Loucy (cell line): ENCODE results near the gene SYT7.

ENCODE experiments used
- H2AFZ ChIP-seq: fragments of 200-600 bp; sonication (generic); 2 replicates; pipeline ENCODE4 v1.6.0; 2016; ENCODE audit warnings: antibody characterized with exemption, mild to moderate bottlenecking, low read length, moderate library complexity
- H3F3A ChIP-seq: fragments of 200-600 bp; 2 replicates; pipeline ENCODE4 v1.6.0; 2016; ENCODE audit warnings: antibody characterized with exemption, low read depth, mild to moderate bottlenecking
- H3K27me3 ChIP-seq: fragments of 200-600 bp; sonication (generic); 2 replicates; pipeline ENCODE4 v1.6.1; 2014; ENCODE audit warnings: low read length, mild to moderate bottlenecking; ENCODE audit not compliant: insufficient read depth, poor library complexity, severe bottlenecking
- H3K36me3 ChIP-seq: fragments of 200-600 bp; sonication (generic); 2 replicates; pipeline ENCODE4 v1.6.1; 2016; ENCODE audit warnings: low read length; ENCODE audit not compliant: insufficient read depth
- H3K4me1 ChIP-seq: fragments of 200-600 bp; sonication (generic); 2 replicates; pipeline ENCODE4 v1.5.1; 2014; ENCODE audit warnings: low read length, mild to moderate bottlenecking; ENCODE audit not compliant: insufficient read depth, poor library complexity, severe bottlenecking
- H3K4me2 ChIP-seq: fragments of 200-600 bp; sonication (generic); 2 replicates; pipeline ENCODE4 v1.6.0; 2014; ENCODE audit warnings: antibody characterized with exemption, low read length, low read depth, mild to moderate bottlenecking; ENCODE audit not compliant: poor library complexity, severe bottlenecking
- H3K4me3 ChIP-seq: fragments of 200-600 bp; sonication (generic); 2 replicates; pipeline ENCODE4 v1.5.1; 2014; ENCODE audit warnings: low read length, mild to moderate bottlenecking, mixed read lengths; ENCODE audit not compliant: poor library complexity, severe bottlenecking
- H3K79me2 ChIP-seq: fragments of 200-600 bp; sonication (generic); 2 replicates; pipeline ENCODE4 v1.6.1; 2014; ENCODE audit warnings: low read length; ENCODE audit not compliant: insufficient read depth
- H3K9ac ChIP-seq: fragments of 200-600 bp; sonication (generic); 2 replicates; pipeline ENCODE4 v1.6.0; 2014; ENCODE audit warnings: mild to moderate bottlenecking, low read depth, low read length, moderate library complexity; ENCODE audit not compliant: poor library complexity, severe bottlenecking
- H3K9me2 ChIP-seq: fragments of 200-600 bp; sonication (generic); replicated peaks from 2 replicates; pipeline ENCODE4 v1.6.1; 2016; ENCODE audit warnings: low read depth, low read length, mixed read lengths
- H3K9me3 ChIP-seq: fragments of 200-600 bp; sonication (generic); 2 replicates; pipeline ENCODE4 v1.6.1; 2014; ENCODE audit warnings: mild to moderate bottlenecking, antibody characterized with exemption, low read length, low read depth; ENCODE audit not compliant: insufficient read depth
- H4K20me1 ChIP-seq: fragments of 200-600 bp; sonication (generic); 2 replicates; pipeline ENCODE4 v1.6.0; 2014; ENCODE audit warnings: antibody characterized with exemption, low read length, mild to moderate bottlenecking; ENCODE audit not compliant: insufficient read depth, poor library complexity, severe bottlenecking
- EZH2phosphoT487 ChIP-seq: fragments of 200-600 bp; IDR thresholded peaks from 2 replicates; pipeline ENCODE4 v1.6.1; 2018; ENCODE audit warnings: antibody characterized with exemption, mild to moderate bottlenecking, moderate library complexity, borderline replicate concordance
- TF ChIP-seq, protein P1 (sequence below): fragments of 200-600 bp; sonication (generic); conservative IDR thresholded peaks from 2 replicates; pipeline ENCODE4 v1.5.1; 2014; ENCODE audit warnings: mild to moderate bottlenecking, antibody characterized with exemption, low read length

The SYT7 gene

DNA sequence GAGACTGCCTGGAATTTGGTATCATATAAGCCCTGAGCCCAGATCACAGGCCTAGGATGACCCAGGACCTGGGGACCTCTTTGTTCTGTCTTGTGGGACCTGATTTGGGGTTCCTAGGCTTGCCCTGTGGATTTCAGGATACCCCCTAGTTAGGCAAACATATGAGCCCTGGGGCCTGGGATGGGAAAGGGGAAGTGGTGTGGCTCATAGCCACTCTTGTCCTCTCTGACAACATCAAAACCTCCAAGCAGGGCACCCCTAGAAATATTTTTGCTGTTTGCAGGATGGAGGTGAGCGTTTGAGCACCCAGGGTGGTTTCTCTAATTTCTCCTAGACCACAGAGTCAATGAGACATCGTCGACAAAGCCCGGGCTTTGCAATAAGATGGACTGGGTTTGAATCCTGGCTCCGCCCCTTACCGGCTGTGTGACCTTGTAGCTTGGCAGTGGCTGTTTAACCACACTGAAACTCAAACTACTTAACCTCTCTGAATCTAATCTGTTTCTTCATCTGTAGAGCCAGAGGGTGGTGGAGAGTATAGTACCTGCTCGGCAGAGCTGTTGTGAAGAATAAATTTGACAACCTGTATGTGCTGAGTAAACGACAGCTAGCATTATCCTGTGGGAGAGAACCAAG, 77.6 kb downstream of the SYT7 start:
- H3K4me2 ChIP-seq = no peak overlapping the region
- no peaks in the 10 kb centered on the region for H3K4me1 ChIP-seq

DNA sequence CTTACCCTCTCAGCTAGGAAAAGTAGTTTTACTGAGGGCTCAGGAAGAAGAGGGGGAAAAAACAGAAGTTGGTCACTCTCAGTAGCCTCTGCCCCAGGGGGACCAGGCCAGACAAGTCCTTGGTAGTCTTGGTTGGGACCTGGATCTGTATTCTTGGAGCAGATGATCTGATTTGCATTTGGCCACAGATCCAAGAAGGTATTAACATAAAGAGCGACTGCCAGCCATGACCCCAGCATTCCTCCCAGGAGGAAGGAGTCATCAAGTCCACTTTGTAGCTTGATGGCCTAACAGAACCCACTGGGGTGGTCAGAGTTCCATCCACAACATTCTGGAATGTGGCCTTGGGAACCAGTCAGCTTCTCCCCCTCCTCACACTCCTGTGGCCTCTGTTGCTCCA, 78.4 kb downstream of the SYT7 start:
- Histone ChIP-seq H3K36me3 (no peaks in the 10 kb centered on the region), H3K79me2 (no peaks in the 10 kb centered on the region), H3K9ac (no peak overlapping the region), H3K4me2 (no peak overlapping the region), H2AFZ (no peak overlapping the region), H3K27me3 (no peaks in the 10 kb centered on the region), H4K20me1 (no peaks in the 10 kb centered on the region), H3K4me3 (no peak overlapping the region), H3K9me2 (no peaks in the 10 kb centered on the region), H3K4me1 (no peaks in the 10 kb centered on the region), H3K9me3 (no peaks in the 10 kb centered on the region), H3F3A (no peaks in the 10 kb centered on the region)
- TF ChIP-seq EZH2phosphoT487 = no peak
- TF ChIP-seq, protein P1, sequence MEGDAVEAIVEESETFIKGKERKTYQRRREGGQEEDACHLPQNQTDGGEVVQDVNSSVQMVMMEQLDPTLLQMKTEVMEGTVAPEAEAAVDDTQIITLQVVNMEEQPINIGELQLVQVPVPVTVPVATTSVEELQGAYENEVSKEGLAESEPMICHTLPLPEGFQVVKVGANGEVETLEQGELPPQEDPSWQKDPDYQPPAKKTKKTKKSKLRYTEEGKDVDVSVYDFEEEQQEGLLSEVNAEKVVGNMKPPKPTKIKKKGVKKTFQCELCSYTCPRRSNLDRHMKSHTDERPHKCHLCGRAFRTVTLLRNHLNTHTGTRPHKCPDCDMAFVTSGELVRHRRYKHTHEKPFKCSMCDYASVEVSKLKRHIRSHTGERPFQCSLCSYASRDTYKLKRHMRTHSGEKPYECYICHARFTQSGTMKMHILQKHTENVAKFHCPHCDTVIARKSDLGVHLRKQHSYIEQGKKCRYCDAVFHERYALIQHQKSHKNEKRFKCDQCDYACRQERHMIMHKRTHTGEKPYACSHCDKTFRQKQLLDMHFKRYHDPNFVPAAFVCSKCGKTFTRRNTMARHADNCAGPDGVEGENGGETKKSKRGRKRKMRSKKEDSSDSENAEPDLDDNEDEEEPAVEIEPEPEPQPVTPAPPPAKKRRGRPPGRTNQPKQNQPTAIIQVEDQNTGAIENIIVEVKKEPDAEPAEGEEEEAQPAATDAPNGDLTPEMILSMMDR = no peak

More for the DNA sequence above, 77.6 kb downstream of the SYT7 start:
- H3K36me3 ChIP-seq = no peaks in the 10 kb centered on the region
- H4K20me1 ChIP-seq = no peaks in the 10 kb centered on the region
- no peaks in the 10 kb centered on the region for H3K9me3 ChIP-seq
- H3K9me2 ChIP-seq = no peaks in the 10 kb centered on the region
- H3F3A ChIP-seq = no peaks in the 10 kb centered on the region
- no peak overlapping the region for H3K9ac ChIP-seq
- TF ChIP-seq, protein P1 = no peak
- no peak for TF ChIP-seq EZH2phosphoT487
- H2AFZ ChIP-seq = no peak overlapping the region
- H3K79me2 ChIP-seq = no peaks in the 10 kb centered on the region
- H3K27me3 ChIP-seq = no peaks in the 10 kb centered on the region
- no peak overlapping the region for H3K4me3 ChIP-seq

DNA sequence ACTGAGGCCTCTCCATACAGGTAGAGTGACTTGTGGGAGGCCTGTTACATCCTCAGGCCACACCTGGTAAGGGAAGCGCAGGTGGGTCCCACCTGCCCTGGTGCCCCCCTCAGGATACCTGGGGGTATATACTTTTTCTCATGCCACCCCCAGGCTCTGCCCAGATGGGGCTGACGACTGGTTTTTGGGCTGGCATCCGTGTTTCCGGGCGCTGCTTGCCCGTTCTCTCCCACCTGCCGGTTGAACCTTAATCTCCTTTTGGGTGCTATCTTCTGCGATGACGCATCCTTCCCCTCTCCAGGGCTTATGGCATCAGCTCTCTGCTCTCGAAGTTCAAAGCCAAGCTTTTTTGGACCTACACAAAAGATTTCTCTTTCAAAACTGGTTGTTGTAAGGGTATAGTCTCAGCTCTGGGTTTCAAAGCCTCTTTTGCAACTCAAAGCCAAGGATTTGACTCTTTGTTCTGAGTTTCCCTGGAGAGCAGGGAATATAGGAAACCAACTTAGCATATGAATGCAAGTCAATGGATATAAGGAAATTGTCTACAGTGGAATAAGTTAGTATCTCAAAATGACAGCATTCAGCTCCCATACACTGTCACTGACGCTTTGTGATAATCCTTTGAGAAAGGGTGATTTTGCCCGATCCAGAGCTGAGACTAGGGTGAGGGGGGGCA, 80.9 kb downstream of the SYT7 start:
- H3K27me3 ChIP-seq = no peaks in the 10 kb centered on the region
- no peak overlapping the region for H3K9ac ChIP-seq
- H3K79me2 ChIP-seq = no peaks in the 10 kb centered on the region
- no peak overlapping the region for H2AFZ ChIP-seq
- H3K4me2 ChIP-seq = no peak overlapping the region
- TF ChIP-seq, protein P1 = no peak
- TF ChIP-seq EZH2phosphoT487 = no peak
- no peaks in the 10 kb centered on the region for H3F3A ChIP-seq
- no peaks in the 10 kb centered on the region for H3K36me3 ChIP-seq
- H3K4me1 ChIP-seq = no peaks in the 10 kb centered on the region
- no peaks in the 10 kb centered on the region for H3K9me2 ChIP-seq
- no peak overlapping the region for H3K4me3 ChIP-seq
- no peaks in the 10 kb centered on the region for H4K20me1 ChIP-seq
- no peaks in the 10 kb centered on the region for H3K9me3 ChIP-seq
